ENCODE measurements around the gene STAB2. TPM values are rescaled to one million over a fixed set of nuclear protein-coding genes. Genes with fewer than 3 reads are reported as not detected.

Gene STAB2
- total RNA-seq, 3 donors from 2014 or later: 0.85 to 1.5 (median 0.98) TPM

DNA sequence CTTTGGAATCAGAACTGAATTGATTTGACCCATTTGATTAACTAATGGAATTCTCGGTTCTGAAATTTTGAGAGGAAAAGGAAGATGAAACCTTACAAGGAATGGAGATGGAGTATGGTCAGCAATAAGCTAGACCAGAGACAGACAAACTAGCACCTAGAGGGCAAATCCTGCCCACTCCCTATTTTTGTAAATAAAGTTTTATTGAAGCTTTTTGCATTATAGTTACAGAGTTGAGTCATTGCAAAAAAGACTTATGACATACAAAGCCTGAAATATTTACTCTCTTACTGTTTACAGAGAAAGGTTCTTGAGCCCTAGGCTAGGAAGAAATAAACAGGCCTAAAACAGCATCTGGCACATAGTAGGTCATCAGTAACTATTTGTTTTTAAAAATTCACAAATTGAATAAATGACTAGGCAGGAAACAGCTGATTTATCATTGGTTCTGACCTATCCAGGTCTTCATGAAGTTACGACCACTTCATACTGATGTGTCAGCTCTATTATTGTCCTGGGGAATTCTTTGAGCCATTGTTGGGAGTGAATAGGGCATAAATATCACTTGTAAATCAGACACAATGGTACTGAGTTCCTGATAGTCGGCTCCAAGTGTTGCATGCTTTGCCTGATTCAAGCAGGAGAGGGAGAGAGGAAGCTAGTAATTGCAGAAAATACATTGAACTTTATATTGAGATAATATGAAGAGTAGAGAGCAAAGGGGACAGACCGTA is 14.6 kb upstream of the STAB2 start:
- DNase-seq (no peak), ATAC-seq (no peak)
- intact Hi-C loops (cut with DNase I, micrococcal nuclease): no loop called here
- no peaks in the 10 kb centered on the region for H3K9me3 ChIP-seq
- no peak overlapping the region for H3K4me3 ChIP-seq
- TF ChIP-seq, protein P1, sequence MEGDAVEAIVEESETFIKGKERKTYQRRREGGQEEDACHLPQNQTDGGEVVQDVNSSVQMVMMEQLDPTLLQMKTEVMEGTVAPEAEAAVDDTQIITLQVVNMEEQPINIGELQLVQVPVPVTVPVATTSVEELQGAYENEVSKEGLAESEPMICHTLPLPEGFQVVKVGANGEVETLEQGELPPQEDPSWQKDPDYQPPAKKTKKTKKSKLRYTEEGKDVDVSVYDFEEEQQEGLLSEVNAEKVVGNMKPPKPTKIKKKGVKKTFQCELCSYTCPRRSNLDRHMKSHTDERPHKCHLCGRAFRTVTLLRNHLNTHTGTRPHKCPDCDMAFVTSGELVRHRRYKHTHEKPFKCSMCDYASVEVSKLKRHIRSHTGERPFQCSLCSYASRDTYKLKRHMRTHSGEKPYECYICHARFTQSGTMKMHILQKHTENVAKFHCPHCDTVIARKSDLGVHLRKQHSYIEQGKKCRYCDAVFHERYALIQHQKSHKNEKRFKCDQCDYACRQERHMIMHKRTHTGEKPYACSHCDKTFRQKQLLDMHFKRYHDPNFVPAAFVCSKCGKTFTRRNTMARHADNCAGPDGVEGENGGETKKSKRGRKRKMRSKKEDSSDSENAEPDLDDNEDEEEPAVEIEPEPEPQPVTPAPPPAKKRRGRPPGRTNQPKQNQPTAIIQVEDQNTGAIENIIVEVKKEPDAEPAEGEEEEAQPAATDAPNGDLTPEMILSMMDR (IDR thresholded peaks at IDR 0.05): no peak
- no peaks in the 10 kb centered on the region for H3K36me3 ChIP-seq (ENCODE audit: low read depth)
- H3K4me1 ChIP-seq (ENCODE audit: low read depth): no peaks in the 10 kb centered on the region

- ATAC-seq (no peak), DNase-seq (no peak)
- Histone ChIP-seq H3K4me1 (ENCODE audit: low read depth) (no peaks in the 10 kb centered on the region), H3K4me3 (no peak overlapping the region), H3K36me3 (ENCODE audit: low read depth) (no peaks in the 10 kb centered on the region), H3K9me3 (no peaks in the 10 kb centered on the region)
- intact Hi-C loops (cut with DNase I, micrococcal nuclease): no loop called here
- TF ChIP-seq, protein P1 (IDR thresholded peaks at IDR 0.05): no peak
Observed at GRCh38 chr12:103573185-103573584, 13.9 kb upstream of the STAB2 start.

DNA sequence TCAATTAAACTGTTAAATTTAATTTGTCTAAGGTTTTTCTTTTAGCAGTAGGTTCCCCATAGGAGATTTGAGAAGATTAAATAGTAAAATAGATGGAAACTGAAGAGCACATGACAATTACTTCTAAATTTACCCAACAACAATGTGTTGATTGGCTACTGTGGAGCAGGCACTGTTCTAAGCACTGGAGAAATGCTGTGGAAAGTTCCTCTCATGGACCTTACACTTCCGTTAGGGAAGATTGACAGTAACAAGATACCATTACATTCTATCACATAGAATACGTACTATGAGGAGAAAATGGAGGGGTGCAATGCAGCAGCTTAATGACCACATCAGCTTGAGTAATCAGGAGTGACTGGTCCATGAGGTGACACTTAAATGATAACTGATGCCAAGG is 8.1 kb upstream of the STAB2 start:
- Histone ChIP-seq H3K36me3 (ENCODE audit: low read depth) (no peaks in the 10 kb centered on the region), H3K9me3 (no peaks in the 10 kb centered on the region), H3K4me1 (ENCODE audit: low read depth) (no peaks in the 10 kb centered on the region), H3K4me3 (no peak overlapping the region)
- DNase-seq (no peak), ATAC-seq (no peak)
- intact Hi-C loops (cut with DNase I, micrococcal nuclease): no loop called here
- TF ChIP-seq, protein P1 (IDR thresholded peaks at IDR 0.05): no peak

DNA sequence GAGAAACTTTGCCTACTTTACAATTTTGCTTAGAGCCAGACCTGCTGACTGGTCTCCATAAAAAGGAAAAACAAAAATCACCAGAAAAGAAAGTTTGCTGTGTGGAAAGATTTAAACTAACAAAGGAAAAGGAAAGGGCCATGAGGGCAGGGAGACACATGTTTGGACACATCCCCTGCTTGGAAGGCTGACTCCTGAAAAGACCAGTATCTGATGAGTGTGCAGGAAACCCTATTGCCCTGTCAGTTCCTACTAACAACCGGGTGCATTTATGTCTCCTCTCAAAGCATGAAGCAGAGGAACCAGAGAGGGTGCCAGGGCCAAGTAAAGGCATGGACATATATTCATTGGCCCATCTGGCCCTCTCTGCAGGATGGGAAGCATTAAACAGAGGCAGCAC is 7.0 kb upstream of the STAB2 start:
- intact Hi-C loops (cut with DNase I, micrococcal nuclease): no loop called here
- Histone ChIP-seq H3K4me3 (no peak overlapping the region), H3K4me1 (ENCODE audit: low read depth) (no peaks in the 10 kb centered on the region), H3K36me3 (ENCODE audit: low read depth) (no peaks in the 10 kb centered on the region), H3K9me3 (no peaks in the 10 kb centered on the region)
- TF ChIP-seq, protein P1 (IDR thresholded peaks at IDR 0.05): no peak
- ATAC-seq (no peak), DNase-seq (no peak)

DNA sequence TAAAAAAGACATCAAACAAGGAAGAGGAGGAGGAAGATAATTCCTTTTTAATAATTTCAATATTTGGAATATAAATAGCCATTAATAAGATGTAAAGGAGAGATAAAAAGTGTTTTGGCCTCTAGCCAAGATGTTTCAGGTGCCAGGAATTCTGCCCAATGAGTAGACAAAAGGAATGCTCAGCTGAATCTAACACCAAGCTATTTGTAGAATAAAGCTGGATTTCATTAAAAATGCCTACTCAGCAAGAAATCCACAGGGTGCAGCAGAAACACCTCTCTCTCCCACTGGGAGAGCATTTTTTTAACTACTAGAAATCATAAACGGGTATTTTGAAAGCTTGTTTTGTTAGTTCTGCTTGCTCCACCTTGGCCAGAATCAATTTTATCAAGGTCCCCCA is 4.1 kb upstream of the STAB2 start:
- intact Hi-C loops (cut with DNase I, micrococcal nuclease): no loop called here
- ATAC-seq: no peak
- Histone ChIP-seq H3K4me3 (no peak overlapping the region), H3K9me3 (no peaks in the 10 kb centered on the region), H3K36me3 (ENCODE audit: low read depth) (no peaks in the 10 kb centered on the region), H3K4me1 (ENCODE audit: low read depth) (no peaks in the 10 kb centered on the region)
- TF ChIP-seq, protein P1 (IDR thresholded peaks at IDR 0.05): no peak
- DNase-seq: no peak

All from mucosa of descending colon (tissue), 3 donors.